ENCODE measurements around the gene IQSEC1.

IQSEC1 gene

DNA sequence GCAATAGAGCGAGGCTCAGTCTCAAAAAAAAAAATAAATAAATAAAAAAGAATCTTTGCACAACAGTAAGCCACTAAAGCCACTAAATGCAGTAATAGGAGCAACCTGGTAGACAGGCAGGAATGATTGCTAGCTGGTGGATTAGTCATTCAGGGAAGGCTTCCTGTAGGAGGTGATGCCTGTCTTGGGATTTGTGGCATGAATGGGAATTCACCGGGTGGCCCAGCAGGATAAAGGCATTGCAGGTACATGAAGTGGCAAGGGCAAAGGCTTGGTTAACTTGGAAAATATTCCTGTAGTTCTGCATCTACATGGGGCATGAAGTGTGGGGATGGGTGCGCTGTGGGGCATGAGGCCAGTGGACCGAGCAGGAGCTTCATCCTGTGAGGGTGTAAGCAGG is 94.5 kb downstream of the IQSEC1 start:
- TF ChIP-seq FOXP2 (optimal IDR thresholded peaks at IDR 0.05; ENCODE audit: borderline replicate concordance, extremely low read depth, extremely low read length, insufficient read depth): no peak

DNA sequence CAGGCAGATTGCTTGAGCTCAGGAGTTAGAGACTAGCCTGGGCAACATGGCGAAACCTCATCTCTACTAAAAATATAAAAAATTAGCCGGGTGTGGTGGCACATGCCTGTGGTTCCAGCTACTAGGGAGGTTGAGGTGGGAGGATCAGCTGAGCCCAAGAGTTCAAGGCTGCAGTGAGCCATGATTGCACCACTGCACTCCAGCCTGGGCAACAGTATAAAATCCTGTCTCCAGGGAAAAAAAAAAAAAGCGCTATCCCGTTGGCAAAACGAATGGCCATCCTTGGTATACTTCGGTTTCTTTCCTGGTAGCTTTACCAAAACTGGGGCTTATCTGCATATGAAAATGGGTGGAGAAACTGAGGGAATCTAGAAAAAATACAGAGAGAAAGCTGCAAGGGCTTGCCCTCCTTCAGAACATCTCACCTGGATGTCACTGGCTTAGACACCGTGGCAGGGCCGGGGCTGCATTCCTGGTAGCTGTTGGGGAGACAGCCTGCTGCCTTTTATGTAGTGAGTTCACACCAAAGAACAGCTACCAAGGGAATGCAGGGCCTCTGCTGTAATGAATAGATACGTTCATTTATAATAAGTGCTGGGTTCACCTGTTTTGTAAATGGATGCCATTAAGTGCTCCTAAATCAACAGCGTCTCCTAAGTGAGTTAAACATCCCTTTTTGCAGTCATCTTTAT is 96.0 kb downstream of the IQSEC1 start:
- TF ChIP-seq SIN3A (IDR thresholded peaks at IDR 0.05; ENCODE audit: borderline replicate concordance, insufficient read depth, low read length) (no peak), POLR2AphosphoS5 (IDR thresholded peaks at IDR 0.05; ENCODE audit: low read depth, low read length) (no peak), FOXP2 (optimal IDR thresholded peaks at IDR 0.05; ENCODE audit: borderline replicate concordance, extremely low read depth, extremely low read length, insufficient read depth) (no peak), TAF1 (IDR thresholded peaks at IDR 0.05; ENCODE audit: borderline replicate concordance, insufficient read depth, low read length) (no peak)
- TF ChIP-seq, protein P1, sequence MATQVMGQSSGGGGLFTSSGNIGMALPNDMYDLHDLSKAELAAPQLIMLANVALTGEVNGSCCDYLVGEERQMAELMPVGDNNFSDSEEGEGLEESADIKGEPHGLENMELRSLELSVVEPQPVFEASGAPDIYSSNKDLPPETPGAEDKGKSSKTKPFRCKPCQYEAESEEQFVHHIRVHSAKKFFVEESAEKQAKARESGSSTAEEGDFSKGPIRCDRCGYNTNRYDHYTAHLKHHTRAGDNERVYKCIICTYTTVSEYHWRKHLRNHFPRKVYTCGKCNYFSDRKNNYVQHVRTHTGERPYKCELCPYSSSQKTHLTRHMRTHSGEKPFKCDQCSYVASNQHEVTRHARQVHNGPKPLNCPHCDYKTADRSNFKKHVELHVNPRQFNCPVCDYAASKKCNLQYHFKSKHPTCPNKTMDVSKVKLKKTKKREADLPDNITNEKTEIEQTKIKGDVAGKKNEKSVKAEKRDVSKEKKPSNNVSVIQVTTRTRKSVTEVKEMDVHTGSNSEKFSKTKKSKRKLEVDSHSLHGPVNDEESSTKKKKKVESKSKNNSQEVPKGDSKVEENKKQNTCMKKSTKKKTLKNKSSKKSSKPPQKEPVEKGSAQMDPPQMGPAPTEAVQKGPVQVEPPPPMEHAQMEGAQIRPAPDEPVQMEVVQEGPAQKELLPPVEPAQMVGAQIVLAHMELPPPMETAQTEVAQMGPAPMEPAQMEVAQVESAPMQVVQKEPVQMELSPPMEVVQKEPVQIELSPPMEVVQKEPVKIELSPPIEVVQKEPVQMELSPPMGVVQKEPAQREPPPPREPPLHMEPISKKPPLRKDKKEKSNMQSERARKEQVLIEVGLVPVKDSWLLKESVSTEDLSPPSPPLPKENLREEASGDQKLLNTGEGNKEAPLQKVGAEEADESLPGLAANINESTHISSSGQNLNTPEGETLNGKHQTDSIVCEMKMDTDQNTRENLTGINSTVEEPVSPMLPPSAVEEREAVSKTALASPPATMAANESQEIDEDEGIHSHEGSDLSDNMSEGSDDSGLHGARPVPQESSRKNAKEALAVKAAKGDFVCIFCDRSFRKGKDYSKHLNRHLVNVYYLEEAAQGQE (IDR thresholded peaks at IDR 0.05; ENCODE audit: insufficient read depth in 1 of 2, low read depth in 2 of 2, low read length in 2 of 2): no peak

DNA sequence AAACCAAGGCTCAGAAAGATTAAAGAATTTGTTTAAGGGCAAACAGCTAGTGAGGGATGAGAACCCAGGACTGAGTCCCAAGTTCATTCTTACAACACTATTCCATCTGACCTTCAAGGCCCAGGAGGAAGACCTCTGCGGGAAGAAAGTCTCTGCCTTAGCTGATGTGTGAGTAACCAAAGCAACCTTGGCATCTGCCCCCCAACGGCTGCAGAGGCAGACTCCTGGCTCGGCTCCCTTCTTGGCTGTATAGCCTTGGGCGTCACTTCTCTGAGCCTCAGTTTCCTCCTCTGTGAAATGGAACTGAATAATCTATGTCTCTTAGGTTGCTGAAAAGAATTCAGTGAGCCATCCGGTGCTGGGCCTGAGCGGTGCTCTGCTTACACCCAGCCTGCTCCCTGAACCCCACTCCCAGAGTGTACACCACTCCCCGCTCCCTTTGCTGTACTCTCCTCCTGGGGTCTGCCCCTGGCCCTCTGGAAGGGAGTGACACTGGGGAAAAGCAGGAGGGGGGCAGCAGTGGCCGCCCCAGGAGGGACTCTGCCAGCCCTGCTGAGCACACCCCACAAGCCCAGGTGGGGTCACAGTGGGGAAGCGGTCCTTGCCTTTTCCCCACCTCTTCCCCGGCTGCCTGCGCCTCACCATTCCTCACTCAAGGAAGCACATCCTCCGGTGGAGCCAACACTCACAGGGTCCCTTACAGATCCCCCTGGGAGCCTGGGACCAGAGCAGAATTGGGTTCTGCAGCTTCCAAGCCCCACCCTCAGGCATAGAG is 97.3 kb downstream of the IQSEC1 start:
- no peak for TF ChIP-seq TAF1 (IDR thresholded peaks at IDR 0.05; ENCODE audit: borderline replicate concordance, insufficient read depth, low read length)
- TF ChIP-seq FOXP2 (optimal IDR thresholded peaks at IDR 0.05; ENCODE audit: borderline replicate concordance, extremely low read depth, extremely low read length, insufficient read depth): no peak
- TF ChIP-seq POLR2AphosphoS5 (IDR thresholded peaks at IDR 0.05; ENCODE audit: low read depth, low read length): no peak
- TF ChIP-seq, protein P1 (IDR thresholded peaks at IDR 0.05; ENCODE audit: insufficient read depth in 1 of 2, low read depth in 2 of 2, low read length in 2 of 2): no peak
- TF ChIP-seq SIN3A (IDR thresholded peaks at IDR 0.05; ENCODE audit: borderline replicate concordance, insufficient read depth, low read length): no peak

DNA sequence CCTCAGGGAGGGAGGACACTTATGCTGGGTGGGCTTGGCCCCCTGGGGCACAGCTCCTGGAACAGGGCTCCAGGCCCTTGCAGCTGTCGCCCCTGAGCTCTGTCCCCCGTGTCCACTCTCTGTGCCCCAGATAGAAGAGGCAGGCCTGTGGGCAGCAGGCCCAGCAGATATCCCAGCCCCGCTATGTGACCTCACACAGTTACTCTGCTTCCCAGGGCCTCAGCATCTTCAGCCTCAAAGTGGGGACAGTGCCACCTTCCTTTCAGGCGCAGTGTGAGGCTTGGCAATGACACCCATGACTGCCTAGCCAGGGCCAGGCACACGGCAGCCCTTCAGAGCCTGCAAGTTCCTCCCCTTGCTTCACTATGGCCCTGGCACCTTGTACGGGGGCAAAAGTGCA is 98.4 kb downstream of the IQSEC1 start:
- TF ChIP-seq SIN3A (IDR thresholded peaks at IDR 0.05; ENCODE audit: borderline replicate concordance, insufficient read depth, low read length) (no peak), POLR2AphosphoS5 (IDR thresholded peaks at IDR 0.05; ENCODE audit: low read depth, low read length) (no peak), TAF1 (IDR thresholded peaks at IDR 0.05; ENCODE audit: borderline replicate concordance, insufficient read depth, low read length) (no peak), FOXP2 (optimal IDR thresholded peaks at IDR 0.05; ENCODE audit: borderline replicate concordance, extremely low read depth, extremely low read length, insufficient read depth) (no peak)
- TF ChIP-seq, protein P1 (IDR thresholded peaks at IDR 0.05; ENCODE audit: insufficient read depth in 1 of 2, low read depth in 2 of 2, low read length in 2 of 2): no peak

DNA sequence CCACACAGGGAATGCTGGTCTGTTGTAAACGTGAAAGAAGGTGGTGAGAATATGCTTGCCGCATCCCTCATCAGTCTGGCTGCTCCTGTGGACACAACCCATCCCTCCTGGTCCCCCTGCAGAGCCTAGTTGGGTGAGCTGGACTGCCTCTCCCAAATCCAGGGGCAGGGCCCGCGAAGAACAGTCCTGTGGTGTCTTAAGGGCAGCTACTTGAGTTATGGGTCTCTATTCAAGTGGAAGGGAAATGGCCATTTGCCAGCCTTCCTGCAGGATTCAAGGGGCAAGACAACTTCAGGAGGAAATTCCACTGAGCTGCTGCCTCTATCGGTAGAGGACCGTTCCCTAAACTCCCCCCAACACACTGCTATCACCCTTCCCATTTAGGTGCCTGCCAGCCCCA is 98.9 kb downstream of the IQSEC1 start:
- no peak for TF ChIP-seq TAF1 (IDR thresholded peaks at IDR 0.05; ENCODE audit: borderline replicate concordance, insufficient read depth, low read length)
- TF ChIP-seq FOXP2 (optimal IDR thresholded peaks at IDR 0.05; ENCODE audit: borderline replicate concordance, extremely low read depth, extremely low read length, insufficient read depth): no peak
- TF ChIP-seq POLR2AphosphoS5 (IDR thresholded peaks at IDR 0.05; ENCODE audit: low read depth, low read length): no peak
- no peak for TF ChIP-seq SIN3A (IDR thresholded peaks at IDR 0.05; ENCODE audit: borderline replicate concordance, insufficient read depth, low read length)

DNA sequence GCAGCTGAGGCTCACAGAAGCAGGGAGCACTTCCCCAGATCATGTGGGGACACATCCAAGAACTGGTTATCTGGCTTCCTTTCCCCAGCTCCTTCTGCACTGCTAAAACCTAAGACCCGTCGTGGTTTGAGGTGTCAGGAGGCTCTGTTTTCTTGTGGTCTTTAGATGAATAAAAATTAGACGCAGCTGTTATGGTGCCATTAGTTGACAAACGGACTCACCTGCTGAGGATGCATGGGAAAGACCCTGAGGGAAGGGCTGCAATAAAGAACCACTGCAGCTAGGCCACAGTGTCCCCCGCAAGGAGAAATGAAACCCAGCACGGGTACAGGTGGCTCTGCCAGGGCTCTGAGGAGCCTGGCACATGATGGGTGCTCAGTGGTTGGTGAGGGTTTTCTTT is 99.4 kb downstream of the IQSEC1 start:
- TF ChIP-seq POLR2AphosphoS5 (IDR thresholded peaks at IDR 0.05; ENCODE audit: low read depth, low read length): no peak
- TF ChIP-seq FOXP2 (optimal IDR thresholded peaks at IDR 0.05; ENCODE audit: borderline replicate concordance, extremely low read depth, extremely low read length, insufficient read depth): no peak
- TF ChIP-seq SIN3A (IDR thresholded peaks at IDR 0.05; ENCODE audit: borderline replicate concordance, insufficient read depth, low read length): no peak
- TF ChIP-seq TAF1 (IDR thresholded peaks at IDR 0.05; ENCODE audit: borderline replicate concordance, insufficient read depth, low read length): no peak
- TF ChIP-seq, protein P1 (IDR thresholded peaks at IDR 0.05; ENCODE audit: insufficient read depth in 1 of 2, low read depth in 2 of 2, low read length in 2 of 2): no peak
